H1 (cell line): ENCODE measurements around the gene CTNND2. TPM values are rescaled to one million over a fixed set of nuclear protein-coding genes. Genes with fewer than 3 reads are reported as not detected.

ENCODE experiments used
- CTCF ChIA-PET: fragments of 300-600 bp; sonication (Branson Sonifier 250); formaldehyde crosslinking; loops from one replicate; lab custom pipeline; 2021; ENCODE audit not compliant: partially characterized antibody; lab: Charles Lee
- POLR2A ChIA-PET: fragments of 300-600 bp; sonication (Branson Sonifier 250); formaldehyde crosslinking; loops from one replicate; lab custom pipeline; 2021; ENCODE audit warnings: inconsistent platforms; ENCODE audit not compliant: partially characterized antibody; lab: Charles Lee
- DNase-seq, 2 experiments: peaks; one replicate each; pipeline versions ENCODE4 v3.0.0 to v3.0.0-alpha.2; 2010 to 2022; ENCODE audit warnings: low spot score in 2 of 2, low read depth in 1 of 2, mixed read lengths in 1 of 2
- FAIRE-seq: peaks from 2 replicates; lab custom pipeline; 2011; peaks lifted over from hg19 to GRCh38; lab: Jason Lieb, UNC
- H2AFZ ChIP-seq: 2 replicates; pipeline ENCODE4 v1.8.1; 2012; ENCODE audit warnings: low read length, inconsistent platforms
- H2AK5ac ChIP-seq: 2 replicates; pipeline ENCODE4 v1.6.1; 2013; ENCODE audit warnings: low read depth, low read length
- H2BK120ac ChIP-seq: replicated peaks from 2 replicates; pipeline ENCODE3; 2013; ENCODE audit warnings: low read depth, low read length, inconsistent platforms
- H2BK12ac ChIP-seq: 2 replicates; pipeline ENCODE4 v1.6.1; 2013; ENCODE audit warnings: low read depth, low read length
- H2BK15ac ChIP-seq: 2 replicates; pipeline ENCODE4 v1.6.1; 2013; ENCODE audit warnings: low read length
- H2BK20ac ChIP-seq: 2 replicates; pipeline ENCODE4 v1.6.1; 2013; ENCODE audit warnings: low read length
- H2BK5ac ChIP-seq: 2 replicates; pipeline ENCODE4 v1.6.1; 2013; ENCODE audit warnings: low read depth, low read length
- H3K14ac ChIP-seq: 2 replicates; pipeline ENCODE4 v1.6.1; 2013; ENCODE audit warnings: inconsistent platforms; ENCODE audit not compliant: insufficient read length
- H3K18ac ChIP-seq: 2 replicates; pipeline ENCODE4 v1.6.1; 2013; ENCODE audit warnings: low read length; ENCODE audit errors: extremely low read depth
- H3K23ac ChIP-seq: 2 replicates; pipeline ENCODE4 v1.6.1; 2013; ENCODE audit warnings: inconsistent platforms; ENCODE audit not compliant: insufficient read length
- H3K23me2 ChIP-seq: 2 replicates; pipeline ENCODE4 v1.6.1; 2013; ENCODE audit warnings: low read depth, low read length
- H3K27ac ChIP-seq: 2 replicates; pipeline ENCODE4 v1.6.1; 2011; ENCODE audit warnings: low read depth, low read length, inconsistent platforms
- H3K27me3 ChIP-seq, 4 experiments: replicated peaks in 1 of 4; 1 replicate in 1 of 4; 2 replicates in 3 of 4; pipeline versions ENCODE4 v1.6.1 to v1.8.1; 2011 to 2013; ENCODE audit warnings: low read length in 3 of 4, mild to moderate bottlenecking in 3 of 4, inconsistent platforms in 2 of 4, mixed read lengths in 2 of 4, moderate library complexity in 1 of 4; ENCODE audit not compliant: control insufficient read depth in 3 of 4, insufficient read depth in 3 of 4; ENCODE audit errors: extremely low read depth in 1 of 4
- H3K36me3 ChIP-seq, 4 experiments: 2 replicates each; pipeline versions ENCODE4 v1.6.1 to v1.8.1; 2011 to 2013; ENCODE audit warnings: mild to moderate bottlenecking in 4 of 4, low read length in 3 of 4, moderate library complexity in 2 of 4, control low read depth in 1 of 4, inconsistent platforms in 1 of 4; ENCODE audit not compliant: insufficient read depth in 4 of 4, control insufficient read depth in 2 of 4
- H3K4ac ChIP-seq: replicated peaks from 2 replicates; pipeline ENCODE3; 2013; ENCODE audit warnings: low read length, low read depth, mixed read lengths, inconsistent platforms; ENCODE audit not compliant: insufficient read length
- H3K4me1 ChIP-seq, 4 experiments: replicated peaks in 1 of 4; 1 replicate in 1 of 4; 2 replicates in 3 of 4; pipeline versions ENCODE4 v1.6.1 to v1.8.1; 2011 to 2013; ENCODE audit warnings: low read length in 3 of 4, inconsistent platforms in 2 of 4, mixed read lengths in 1 of 4; ENCODE audit not compliant: insufficient read depth in 4 of 4, control insufficient read depth in 3 of 4
- H3K4me2 ChIP-seq, 2 experiments: 2 replicates each; pipeline versions ENCODE4 v1.6.1 to v1.8.1; 2011 to 2013; ENCODE audit warnings: low read depth in 2 of 2, low read length in 2 of 2, control low read depth in 1 of 2, inconsistent platforms in 1 of 2, mild to moderate bottlenecking in 1 of 2; ENCODE audit not compliant: insufficient read depth in 1 of 2
- H3K4me3 ChIP-seq, 4 experiments: fragments of 200-600, 300-600 bp in 1 of 4; sonication (generic), shearing (Covaris generic), sonication (Bioruptor Twin) in 1 of 4; 2 replicates each; pipeline versions ENCODE4 v1.5.1 to v1.8.1; 2011 to 2016; ENCODE audit warnings: low read length in 4 of 4, low read depth in 3 of 4, control low read depth in 2 of 4, inconsistent platforms in 2 of 4, mild to moderate bottlenecking in 2 of 4, mixed read lengths in 1 of 4, moderate library complexity in 1 of 4; ENCODE audit not compliant: insufficient read depth in 2 of 4; ENCODE audit errors: extremely low read depth in 1 of 4
- H3K56ac ChIP-seq: replicated peaks from 2 replicates; pipeline ENCODE3; 2013; ENCODE audit warnings: low read depth, mild to moderate bottlenecking, mixed read lengths, low read length, inconsistent platforms; ENCODE audit not compliant: insufficient read length
- H3K79me1 ChIP-seq: 2 replicates; pipeline ENCODE4 v1.6.1; 2013; ENCODE audit warnings: low read depth, low read length, control low read depth
- H3K79me2 ChIP-seq, 2 experiments: 2 replicates each; pipeline versions ENCODE4 v1.6.1 to v1.8.1; 2012 to 2013; ENCODE audit warnings: low read length in 2 of 2, mild to moderate bottlenecking in 2 of 2, inconsistent platforms in 1 of 2; ENCODE audit not compliant: insufficient read depth in 2 of 2, control insufficient read depth in 1 of 2
- H3K9ac ChIP-seq, 4 experiments: replicated peaks in 1 of 4; 1 replicate in 1 of 4; 2 replicates in 3 of 4; pipeline versions ENCODE4 v1.6.1 to v1.8.1; 2011 to 2013; ENCODE audit warnings: low read depth in 3 of 4, low read length in 3 of 4, control low read depth in 2 of 4, mild to moderate bottlenecking in 2 of 4, moderate library complexity in 2 of 4, inconsistent platforms in 1 of 4; ENCODE audit errors: extremely low read depth in 1 of 4
- H3K9me3 ChIP-seq, 2 experiments: 2 replicates each; pipeline versions ENCODE4 v1.6.1 to v1.8.1; 2012 to 2013; ENCODE audit warnings: mild to moderate bottlenecking in 2 of 2, moderate library complexity in 2 of 2, control low read depth in 1 of 2, inconsistent platforms in 1 of 2, low read depth in 1 of 2, low read length in 1 of 2, mixed read lengths in 1 of 2; ENCODE audit not compliant: insufficient read depth in 2 of 2
- H4K20me1 ChIP-seq, 2 experiments: replicated peaks in 1 of 2; 2 replicates each; pipeline versions ENCODE3 to v1.8.1; 2011 to 2013; ENCODE audit warnings: inconsistent platforms in 2 of 2, low read length in 2 of 2, mild to moderate bottlenecking in 1 of 2; ENCODE audit not compliant: insufficient read depth in 2 of 2, control insufficient read depth in 1 of 2
- H4K5ac ChIP-seq: 2 replicates; pipeline ENCODE4 v1.6.1; 2013; ENCODE audit warnings: low read length, low read depth, mixed read lengths, inconsistent platforms; ENCODE audit not compliant: insufficient read length
- H4K8ac ChIP-seq: 2 replicates; pipeline ENCODE4 v1.8.0; 2013; ENCODE audit warnings: mild to moderate bottlenecking, moderate library complexity, low read length, inconsistent platforms; ENCODE audit not compliant: insufficient read depth; ENCODE audit errors: extremely low read depth
- H4K91ac ChIP-seq: replicated peaks from 2 replicates; pipeline ENCODE3; 2013; ENCODE audit warnings: low read length, mixed read lengths, inconsistent platforms; ENCODE audit not compliant: insufficient read length
- BRCA1 ChIP-seq: IDR thresholded peaks from 2 replicates; pipeline ENCODE4 v1.6.1; 2012; ENCODE audit warnings: low read depth, low read length, improper control_type of control experiment
- GTF2F1 ChIP-seq: IDR thresholded peaks from 2 replicates; pipeline ENCODE4 v1.6.1; 2012; ENCODE audit warnings: low read depth, low read length, improper control_type of control experiment, borderline replicate concordance
- HDAC6 ChIP-seq: IDR thresholded peaks from one replicate; pipeline ENCODE4 v1.7.1; 2012; ENCODE audit warnings: low read depth, mild to moderate bottlenecking, inconsistent platforms, low read length, moderate library complexity
- JUND ChIP-seq: IDR thresholded peaks from 2 replicates; pipeline ENCODE4 v1.6.1; 2011; ENCODE audit warnings: mild to moderate bottlenecking, improper control_type of control experiment, low read length
- KDM1A ChIP-seq: fragments of 200-600, 300-600 bp; sonication (generic); IDR thresholded peaks from 2 replicates; pipeline ENCODE4 v1.7.1; 2016; ENCODE audit warnings: mild to moderate bottlenecking, low read length, borderline replicate concordance
- KDM5A ChIP-seq: fragments of 200-600 bp; IDR thresholded peaks from 2 replicates; pipeline ENCODE4 v1.7.1; 2012; ENCODE audit warnings: mild to moderate bottlenecking, low read length, inconsistent platforms, mixed read lengths
- NRF1 ChIP-seq: IDR thresholded peaks from 2 replicates; pipeline ENCODE4 v1.6.1; 2011; ENCODE audit warnings: mild to moderate bottlenecking, low read depth, low read length, improper control_type of control experiment
- SAP30 ChIP-seq: fragments of 300-600 bp; sonication (generic); IDR thresholded peaks from 2 replicates; pipeline ENCODE4 v1.7.1; 2012; ENCODE audit warnings: low read length, moderate library complexity, mild to moderate bottlenecking, inconsistent platforms; ENCODE audit not compliant: insufficient read depth, insufficient replicate concordance
- SP4 ChIP-seq: IDR thresholded peaks from 2 replicates; pipeline ENCODE4 v1.6.1; 2012; ENCODE audit warnings: low read length, inconsistent platforms
- SUZ12 ChIP-seq: fragments of 200-600 bp; sonication (generic); IDR thresholded peaks from 2 replicates; pipeline ENCODE4 v1.6.1; 2012; ENCODE audit warnings: mild to moderate bottlenecking, inconsistent platforms, low read length, moderate library complexity, mixed read lengths
- TAF7 ChIP-seq: optimal IDR thresholded peaks from 2 replicates; pipeline ENCODE3; 2011; ENCODE audit warnings: low read depth, mild to moderate bottlenecking, inconsistent platforms, low read length, moderate library complexity, borderline replicate concordance
- WGBS, 2 experiments: shearing (Covaris generic) in 1 of 2; methylation state at CpG; one replicate each; pipeline versions ENCODE4 v1.1.6 to v1.1.7; 2013 to 2015; ENCODE audit warnings: low lambda C conversion rate in 2 of 2, mixed read lengths in 2 of 2, inconsistent platforms in 1 of 2, low coverage in 1 of 2, missing lambda C conversion rate in 1 of 2; ENCODE audit not compliant: insufficient replicate concordance in 2 of 2, insufficient coverage in 1 of 2, insufficient read length in 1 of 2; ENCODE audit errors: extremely low coverage in 1 of 2, missing lambda C conversion rate in 1 of 2; 5-methylcytosine and 5-hydroxymethylcytosine counted together
- polyA plus RNA-seq, 7 experiments: library from polyadenylated mRNA; depleted of rRNA in 3 of 7; stranded (reverse) in 5 of 7; unstranded in 2 of 7; fragments of >200 nt in 5 of 7; fragments of 200-250 nt in 2 of 7; gene quantifications; 1 replicate in 5 of 7; 2 replicates in 1 of 7; 4 replicates in 1 of 7; pipeline versions ENCODE4 v1.2.1 to v1.2.3, GENCODE V29; 2011 to 2013; ENCODE audit warnings: missing spikeins in 2 of 7, mixed read lengths in 2 of 7
- total RNA-seq: library from RNA; stranded (reverse); fragmentation: NEBNext Ultra II Directional; extraction: Animal tissue kit (Norgen Biotek cat#: 25700); gene quantifications from 2 replicates; pipeline ENCODE4 v1.2.1, GENCODE V29; 2021
- TF ChIP-seq, protein P1 (sequence below): IDR thresholded peaks from 2 replicates; pipeline ENCODE4 v1.6.1; 2011; ENCODE audit warnings: low read length, improper control_type of control experiment

CTNND2 gene
- total and polyA plus RNA-seq, 2 of the 8 experiments (the other 6 are each of a cell fraction or from before 2014, with no cell fraction given): 7.4 to 14.2 TPM

DNA sequence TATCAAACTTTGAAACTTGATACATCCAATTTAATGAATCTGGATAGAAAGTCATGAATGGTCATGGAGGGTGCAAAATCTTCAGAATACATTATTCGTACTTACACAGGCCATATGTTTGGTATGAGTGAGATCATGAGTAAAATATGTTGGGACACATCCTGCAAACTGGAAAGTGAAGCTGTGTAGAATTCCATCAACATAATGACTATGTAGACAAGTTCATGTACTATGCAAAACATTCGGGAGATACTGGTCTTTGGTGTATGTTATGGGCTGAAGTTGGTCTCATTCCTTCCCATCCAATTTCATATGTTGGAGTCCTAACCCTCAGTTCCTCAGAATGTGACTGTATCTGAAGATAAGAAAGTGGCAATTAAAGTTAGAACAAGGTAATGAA, 18.1 kb upstream of the CTNND2 start:
- Histone ChIP-seq H3K36me3 (no peaks in the 10 kb centered on the region; a peak in 1 of 8 replicates), H3K9me3 (no peaks in the 10 kb centered on the region), H3K79me1 (no peaks in the 10 kb centered on the region), H2AFZ (no peak overlapping the region), H4K20me1 (no peaks in the 10 kb centered on the region), H3K4ac (no peak overlapping the region), H3K27me3 (no peaks in the 10 kb centered on the region), H3K18ac (no peak overlapping the region), H2BK15ac (no peak overlapping the region), H3K4me3 (no peak overlapping the region), H3K4me2 (no peak overlapping the region), H2AK5ac (no peak overlapping the region), H3K79me2 (no peaks in the 10 kb centered on the region), H4K5ac (no peak overlapping the region), H4K8ac (no peak overlapping the region), H3K27ac (no peak overlapping the region), H3K4me1 (no peaks in the 10 kb centered on the region), H2BK5ac (no peak overlapping the region), H2BK120ac (no peak overlapping the region), H4K91ac (no peak overlapping the region), H3K23ac (no peak overlapping the region), H3K14ac (no peak overlapping the region), H2BK20ac (no peak overlapping the region), H3K56ac (no peak overlapping the region), H2BK12ac (no peak overlapping the region), H3K23me2 (no peaks in the 10 kb centered on the region), H3K9ac (no peak overlapping the region)
- no peak for DNase-seq
- ChIA-PET CTCF (interaction anchor here (0.6 kb wide), 1 partner anchor 1427 kb away, joined by 3 read pairs; no protein-coding TSS in a partner anchor), POLR2A (no interaction called here)
- 93% methylated on average over 2 of the region's 2 CpGs; no CpG with 5 or more reads in 1 of the 2 experiments for WGBS, 2 experiments
- no peak for TF ChIP-seq KDM1A
- TF ChIP-seq BRCA1: no peak
- TF ChIP-seq NRF1: no peak
- TF ChIP-seq TAF7: no peak
- TF ChIP-seq SUZ12: no peak
- TF ChIP-seq SAP30: no peak
- TF ChIP-seq SP4: no peak
- TF ChIP-seq HDAC6: no peak
- TF ChIP-seq JUND: no peak
- TF ChIP-seq, protein P1, sequence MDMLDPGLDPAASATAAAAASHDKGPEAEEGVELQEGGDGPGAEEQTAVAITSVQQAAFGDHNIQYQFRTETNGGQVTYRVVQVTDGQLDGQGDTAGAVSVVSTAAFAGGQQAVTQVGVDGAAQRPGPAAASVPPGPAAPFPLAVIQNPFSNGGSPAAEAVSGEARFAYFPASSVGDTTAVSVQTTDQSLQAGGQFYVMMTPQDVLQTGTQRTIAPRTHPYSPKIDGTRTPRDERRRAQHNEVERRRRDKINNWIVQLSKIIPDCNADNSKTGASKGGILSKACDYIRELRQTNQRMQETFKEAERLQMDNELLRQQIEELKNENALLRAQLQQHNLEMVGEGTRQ: no peak
- no peak for TF ChIP-seq KDM5A
- no peak for TF ChIP-seq GTF2F1
- no peak for FAIRE-seq
